IPS-NIHi7 (cell line): ENCODE data around the gene CYYR1.

Experiments
- DNase-seq: peaks from one replicate; pipeline ENCODE4 v3.0.0; 2012; ENCODE audit warnings: mixed read lengths; ENCODE audit errors: extremely low spot score

CYYR1 gene

DNA sequence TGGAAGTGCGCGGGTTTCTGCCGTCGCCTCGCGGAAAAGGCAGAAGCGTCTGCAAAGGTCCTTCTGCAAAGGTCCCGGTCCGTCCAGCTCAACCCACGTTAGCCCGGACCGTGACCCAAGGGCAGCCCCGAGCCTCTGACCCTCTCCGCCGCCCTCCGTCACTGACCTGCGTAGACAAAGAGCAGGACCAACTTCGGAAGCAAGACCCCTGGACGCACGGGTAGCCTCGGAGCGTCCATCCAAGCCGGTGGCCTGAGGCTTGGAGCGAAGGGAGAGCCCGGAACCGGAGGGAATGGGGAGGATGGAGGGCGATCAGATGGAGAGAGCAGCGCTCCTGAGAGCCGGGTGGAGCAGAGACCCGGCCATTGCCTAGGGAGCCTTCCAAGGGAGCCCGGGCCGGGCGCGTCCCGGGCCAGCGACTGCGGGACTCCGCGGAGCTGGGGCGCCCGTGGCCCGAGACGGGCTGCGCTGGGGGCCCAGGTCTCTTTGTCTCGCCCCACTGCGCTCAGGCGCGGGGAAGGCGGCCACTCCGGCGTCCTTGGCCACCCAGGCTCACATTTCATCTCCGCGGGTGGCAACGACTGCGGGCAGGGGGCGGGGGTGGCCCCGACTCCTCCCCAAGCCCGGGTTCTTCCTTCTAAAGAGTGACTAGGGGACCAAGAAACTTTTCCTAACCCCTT lies at the start of gene CYYR1:
TSS of gene CYYR1 (minus strand) at position 585 of the 680 bp plus-strand sequence. CDS start at position 239, 346 bp downstream.
- DNase-seq, result peak; percentile 82

- no peak for DNase-seq
Measured at GRCh38 chr21:26617176-26617575, 44.1 kb upstream of the CYYR1 start.

GRCh38 chr21:26614251-26614650 lies 41.2 kb upstream of the CYYR1 start:
- no peak for DNase-seq

GRCh38 chr21:26599261-26599660 lies 26.2 kb upstream of the CYYR1 start:
- no peak for DNase-seq

- no peak for DNase-seq
Measured at GRCh38 chr21:26597981-26598380, 24.9 kb upstream of the CYYR1 start.

- no peak for DNase-seq
Measured at GRCh38 chr21:26597031-26597430, 23.9 kb upstream of the CYYR1 start.

DNA sequence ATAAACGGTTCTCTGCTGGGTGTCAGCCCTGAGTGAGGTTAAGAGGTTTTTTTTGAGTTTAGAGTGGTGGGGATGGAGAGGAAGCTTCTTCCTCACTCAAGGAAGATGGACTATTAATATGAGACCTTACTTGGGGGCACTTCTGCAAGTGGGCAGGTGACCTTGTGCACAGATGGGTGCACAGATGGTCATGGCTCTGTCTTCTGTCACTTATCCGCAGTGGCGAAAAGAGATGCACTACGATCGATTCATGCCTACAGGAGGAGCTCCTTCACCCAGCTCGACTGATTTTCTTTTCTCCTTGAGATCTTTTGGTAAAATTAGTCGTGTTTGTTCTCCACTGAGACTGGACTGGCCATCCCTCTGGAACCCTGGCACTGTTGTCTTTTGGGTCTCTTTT lies 22.9 kb upstream of the CYYR1 start:
- DNase-seq, result no peak

DNA sequence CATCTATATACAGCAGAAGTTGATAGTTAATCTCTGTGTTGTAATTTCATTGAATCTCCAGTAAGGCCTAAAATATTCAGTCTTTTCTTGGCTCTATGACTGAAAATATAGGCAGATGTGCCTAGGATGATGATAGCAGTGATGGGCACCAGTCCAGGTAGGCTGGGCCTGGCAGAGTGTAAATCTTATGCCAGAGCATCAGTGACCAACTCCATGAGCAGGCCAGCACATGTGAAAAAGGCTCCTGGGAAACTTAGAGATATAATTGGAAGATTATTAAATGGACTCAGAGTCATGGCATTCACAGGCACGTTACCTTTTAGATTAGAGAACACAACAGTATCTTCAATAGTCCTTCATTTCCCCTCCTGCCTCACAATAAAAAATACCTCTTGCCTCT lies 20.7 kb upstream of the CYYR1 start:
- no peak for DNase-seq

GRCh38 chr21:26591543-26591942 lies 18.5 kb upstream of the CYYR1 start:
- no peak for DNase-seq

- no peak for DNase-seq
Measured at GRCh38 chr21:26588446-26588845, 15.4 kb upstream of the CYYR1 start.

DNA sequence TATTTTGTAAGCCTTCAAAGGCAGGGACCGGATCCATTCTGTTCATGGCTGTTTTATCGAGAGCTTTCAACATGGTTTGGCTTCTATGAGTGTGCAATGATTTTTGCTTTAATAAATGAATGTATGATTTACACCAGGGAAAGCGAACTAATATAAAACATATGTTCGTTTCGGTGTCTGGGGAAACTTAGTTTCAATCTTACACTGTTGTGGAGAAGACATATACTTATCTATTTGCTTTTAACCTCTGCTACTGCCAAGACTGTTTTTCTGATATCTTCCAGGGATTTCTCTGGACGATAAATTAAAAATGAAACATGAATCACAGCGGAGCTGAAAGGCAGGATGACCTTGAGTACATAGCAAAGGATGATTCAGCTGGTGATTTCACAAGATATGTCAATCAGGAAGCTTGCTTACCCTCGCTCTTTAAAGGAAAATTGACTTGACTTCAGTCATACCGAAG lies 14.7 kb upstream of the CYYR1 start:
- no peak for DNase-seq

GRCh38 chr21:26583769-26584168 lies 10.7 kb upstream of the CYYR1 start:
- no peak for DNase-seq

GRCh38 chr21:26581818-26582217 lies 8.7 kb upstream of the CYYR1 start:
- DNase-seq, result no peak

- DNase-seq, result no peak
Measured at GRCh38 chr21:26572076-26572701, 897 bp downstream of the CYYR1 start.

GRCh38 chr21:26570203-26570602 lies 2.9 kb downstream of the CYYR1 start:
- DNase-seq, result peak; percentile 19

GRCh38 chr21:26565546-26565945 lies 7.5 kb downstream of the CYYR1 start:
- no peak for DNase-seq

DNA sequence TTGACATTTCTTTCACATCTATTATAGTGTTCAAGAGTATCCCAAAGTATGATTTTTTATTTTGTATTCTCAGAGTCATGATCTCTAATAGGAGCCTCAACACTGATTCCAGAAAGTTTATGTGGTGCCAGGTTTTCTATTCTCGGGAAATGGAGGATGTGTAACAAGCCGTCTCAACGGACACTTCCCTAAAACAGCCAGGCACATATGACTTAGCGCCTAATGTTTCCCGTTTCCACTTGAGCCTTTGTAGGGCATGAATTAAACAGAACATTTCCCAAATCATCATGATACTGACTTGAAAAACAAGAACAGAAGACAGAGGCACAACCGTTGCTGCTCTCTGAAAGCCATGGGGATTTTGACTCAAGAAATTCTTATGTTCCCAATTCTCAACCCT lies 8.0 kb downstream of the CYYR1 start:
- DNase-seq, result no peak

DNA sequence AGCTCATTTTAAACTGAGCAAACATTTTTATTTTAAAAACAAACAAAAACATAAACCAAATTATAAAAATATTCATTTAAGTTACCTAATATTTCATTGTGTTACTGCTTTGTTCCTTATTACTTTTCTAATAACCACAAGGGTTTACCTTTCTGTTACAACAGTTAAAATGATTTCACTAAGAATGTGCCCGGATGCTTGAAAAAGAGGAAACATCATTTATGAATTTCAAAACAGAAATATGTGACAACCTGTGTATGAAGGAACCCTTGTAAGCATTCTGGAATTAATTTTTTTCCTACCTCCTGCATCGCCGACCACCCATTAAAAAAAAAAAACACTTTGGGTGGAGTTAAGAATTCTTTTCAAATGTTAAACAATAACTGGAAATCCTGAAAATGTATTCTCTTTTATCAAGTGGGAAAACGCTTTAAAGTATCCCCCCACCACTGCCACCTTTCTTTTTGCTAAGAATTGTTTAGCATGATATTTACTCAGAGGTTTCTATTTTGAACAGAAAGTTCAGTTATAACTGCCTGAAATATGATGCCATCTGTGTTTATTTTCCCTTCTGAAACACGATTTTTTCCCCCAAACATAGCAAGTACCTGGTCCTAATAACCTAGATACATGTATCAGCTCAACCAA lies 9.1 kb downstream of the CYYR1 start:
- no peak for DNase-seq

GRCh38 chr21:26560612-26561011 lies 12.5 kb downstream of the CYYR1 start:
- no peak for DNase-seq

DNA sequence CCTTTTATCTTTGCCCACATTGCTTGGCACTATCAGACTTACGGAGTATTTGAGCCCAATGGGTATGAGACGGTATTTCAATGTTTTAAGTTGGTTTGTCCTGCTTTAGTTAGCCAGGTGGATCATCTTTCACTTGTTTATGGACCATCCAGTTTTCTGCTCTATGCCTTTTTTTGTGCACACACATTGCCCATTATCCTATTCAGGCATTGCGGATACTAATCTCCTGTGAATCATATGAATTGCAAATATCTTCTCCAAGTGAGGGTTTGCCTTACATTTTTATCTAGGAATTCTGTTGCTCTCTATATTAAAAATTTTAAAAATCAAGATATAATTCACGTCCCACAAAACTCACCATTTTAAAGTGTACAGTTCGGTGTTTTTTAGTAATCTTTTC lies 14.0 kb downstream of the CYYR1 start:
- no peak for DNase-seq

DNA sequence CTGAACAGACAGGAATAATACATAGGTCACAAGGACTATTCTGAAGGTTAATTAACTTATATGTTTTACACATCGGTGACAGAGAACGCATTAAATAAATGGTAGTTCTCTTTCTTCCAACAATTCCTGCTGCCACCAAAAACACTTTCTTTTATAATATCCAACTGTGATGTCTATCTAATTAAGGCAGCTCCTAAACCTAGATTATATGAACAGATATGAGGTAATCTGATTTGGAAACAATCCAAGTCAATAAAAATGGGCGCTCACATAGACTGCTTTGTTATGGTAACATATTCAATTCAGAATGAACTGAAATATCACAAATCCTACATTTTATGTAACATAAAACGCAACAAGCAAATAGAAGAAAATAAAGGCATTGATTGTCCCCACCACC lies 16.0 kb downstream of the CYYR1 start:
- no peak for DNase-seq

GRCh38 chr21:26555540-26556146 lies 17.4 kb downstream of the CYYR1 start:
- DNase-seq, result no peak

DNA sequence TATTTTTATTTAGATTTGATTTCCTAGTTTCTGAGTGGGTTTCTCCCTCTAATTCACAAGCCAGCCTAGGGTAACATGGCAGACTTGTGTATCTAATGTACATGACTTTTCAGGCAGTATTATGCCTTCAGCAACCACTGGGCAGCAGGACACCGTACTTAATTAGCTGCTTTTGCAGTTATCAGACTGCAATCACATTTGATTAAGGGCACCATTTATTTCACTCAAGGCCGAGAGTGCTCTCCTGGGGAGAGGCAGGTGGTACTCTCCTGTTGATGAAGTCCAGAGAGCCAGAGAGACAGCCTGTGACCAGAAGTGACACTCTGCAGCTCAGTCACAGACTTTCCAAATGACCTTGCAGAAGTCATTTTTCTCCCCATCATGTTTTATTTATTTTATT lies 18.7 kb downstream of the CYYR1 start:
- no peak for DNase-seq
